Measurements from ENCODE around the gene GPRIN3. TPM values are rescaled to one million over a fixed set of nuclear protein-coding genes. Genes with fewer than 3 reads are reported as not detected.

The GPRIN3 gene
- total RNA-seq, 1 donor from 2014 or later, result 6.1 TPM

DNA sequence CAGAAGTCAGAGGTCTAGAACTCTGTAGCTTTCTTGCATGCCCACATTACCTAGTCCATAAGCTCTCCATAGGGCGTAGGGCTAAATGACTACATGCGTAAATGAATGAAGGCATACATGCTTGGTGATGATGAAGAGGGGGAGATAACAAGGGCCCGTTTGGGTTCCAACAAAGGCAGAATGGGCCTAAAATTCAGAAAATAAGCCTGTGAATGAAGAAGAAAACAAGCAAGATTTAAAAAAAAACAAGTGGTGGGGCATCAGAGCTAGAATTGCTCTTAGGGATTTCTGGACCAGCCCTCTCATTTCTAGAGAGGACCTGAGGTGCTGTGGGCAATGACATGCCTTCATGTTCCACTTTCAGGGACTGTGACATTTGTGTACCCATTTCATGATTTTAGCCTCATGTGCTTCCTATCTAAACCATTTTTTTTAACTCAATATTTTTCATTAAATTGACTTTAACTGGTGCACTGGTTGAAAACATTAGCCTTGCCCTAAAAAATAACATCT is 12.1 kb downstream of the GPRIN3 start:
- Histone ChIP-seq H3K27me3 (no peaks in the 10 kb centered on the region), H3K27ac (no peak overlapping the region), H3K4me1 (peaks cover 10% of the 10 kb centered on the region), H3K9me3 (no peaks in the 10 kb centered on the region), H3K36me3 (no peaks in the 10 kb centered on the region), H3K4me3 (no peak overlapping the region)
- TF ChIP-seq POLR2A (IDR thresholded peaks at IDR 0.05) (no peak), POLR2AphosphoS5 (IDR thresholded peaks at IDR 0.05; ENCODE audit: insufficient read depth in 1 of 2, low read depth in 1 of 2) (no peak)
- TF ChIP-seq, protein P1, sequence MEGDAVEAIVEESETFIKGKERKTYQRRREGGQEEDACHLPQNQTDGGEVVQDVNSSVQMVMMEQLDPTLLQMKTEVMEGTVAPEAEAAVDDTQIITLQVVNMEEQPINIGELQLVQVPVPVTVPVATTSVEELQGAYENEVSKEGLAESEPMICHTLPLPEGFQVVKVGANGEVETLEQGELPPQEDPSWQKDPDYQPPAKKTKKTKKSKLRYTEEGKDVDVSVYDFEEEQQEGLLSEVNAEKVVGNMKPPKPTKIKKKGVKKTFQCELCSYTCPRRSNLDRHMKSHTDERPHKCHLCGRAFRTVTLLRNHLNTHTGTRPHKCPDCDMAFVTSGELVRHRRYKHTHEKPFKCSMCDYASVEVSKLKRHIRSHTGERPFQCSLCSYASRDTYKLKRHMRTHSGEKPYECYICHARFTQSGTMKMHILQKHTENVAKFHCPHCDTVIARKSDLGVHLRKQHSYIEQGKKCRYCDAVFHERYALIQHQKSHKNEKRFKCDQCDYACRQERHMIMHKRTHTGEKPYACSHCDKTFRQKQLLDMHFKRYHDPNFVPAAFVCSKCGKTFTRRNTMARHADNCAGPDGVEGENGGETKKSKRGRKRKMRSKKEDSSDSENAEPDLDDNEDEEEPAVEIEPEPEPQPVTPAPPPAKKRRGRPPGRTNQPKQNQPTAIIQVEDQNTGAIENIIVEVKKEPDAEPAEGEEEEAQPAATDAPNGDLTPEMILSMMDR (IDR thresholded peaks at IDR 0.05), result no peak
- DNase-seq (ENCODE audit: extremely low spot score in 2 of 2), result no peak
- intact Hi-C loops (cut with DNase I), result no loop called here

DNA sequence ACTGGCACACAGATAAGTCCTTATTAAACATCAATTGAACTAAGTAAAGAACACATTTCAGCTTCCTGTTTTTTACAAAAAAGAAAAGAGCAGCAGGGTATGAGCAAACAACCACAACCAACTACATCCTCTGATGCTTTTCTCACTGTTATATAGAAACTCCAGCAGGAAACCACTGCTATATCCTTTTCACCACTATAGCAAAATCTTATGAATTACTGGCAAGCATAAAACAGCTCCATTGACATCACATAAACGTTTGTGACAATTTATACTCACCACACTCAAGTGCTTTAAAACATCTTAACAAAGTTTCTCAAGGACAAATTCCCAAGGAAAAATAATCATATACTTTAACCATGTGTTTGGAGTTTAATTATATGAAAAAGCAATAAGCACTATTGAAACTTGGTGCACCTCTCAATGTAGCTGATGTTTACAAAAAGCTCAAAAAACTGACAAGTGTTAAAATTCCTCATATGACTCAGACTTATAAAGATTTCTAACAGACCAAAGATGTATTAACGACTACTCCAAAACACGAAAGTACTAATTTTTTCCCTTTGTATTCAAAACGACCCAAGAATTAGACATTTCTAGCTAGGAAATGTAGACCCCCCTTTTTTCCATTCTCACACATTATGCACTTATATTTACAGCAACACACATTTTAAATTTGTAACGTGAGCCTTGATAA is 12.9 kb downstream of the GPRIN3 start:
- Histone ChIP-seq H3K4me3 (no peak overlapping the region), H3K36me3 (no peaks in the 10 kb centered on the region), H3K27ac (no peak overlapping the region), H3K27me3 (no peaks in the 10 kb centered on the region), H3K9me3 (no peaks in the 10 kb centered on the region), H3K4me1 (peaks cover 10% of the 10 kb centered on the region)
- intact Hi-C loops (cut with DNase I), result no loop called here
- TF ChIP-seq POLR2A (IDR thresholded peaks at IDR 0.05) (no peak), POLR2AphosphoS5 (IDR thresholded peaks at IDR 0.05; ENCODE audit: insufficient read depth in 1 of 2, low read depth in 1 of 2) (no peak)
- TF ChIP-seq, protein P1 (IDR thresholded peaks at IDR 0.05), result no peak
- DNase-seq (ENCODE audit: extremely low spot score in 2 of 2), result no peak

DNA sequence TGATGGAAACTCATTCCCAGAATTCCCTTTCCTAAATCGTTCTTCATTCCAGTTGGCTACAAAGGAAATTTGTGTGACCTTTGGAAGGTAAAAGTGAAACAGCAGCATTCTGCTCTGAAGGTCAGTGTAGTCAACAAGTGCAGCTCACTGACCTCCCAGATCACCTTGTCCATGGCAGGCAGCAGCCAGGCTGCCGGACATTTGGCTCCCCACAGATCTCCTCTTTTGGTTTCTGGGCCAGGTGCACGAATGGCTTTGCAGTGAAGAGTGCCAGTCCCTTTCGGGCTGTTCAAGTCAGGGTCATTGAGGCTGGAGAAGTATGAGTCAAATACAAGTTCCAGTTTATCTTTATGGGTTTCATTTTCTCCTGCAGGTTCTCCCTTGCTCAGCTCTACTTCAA is 14.3 kb downstream of the GPRIN3 start:
- no peaks in the 10 kb centered on the region for H3K9me3 ChIP-seq
- DNase-seq (ENCODE audit: extremely low spot score in 2 of 2), result no peak
- no peak for TF ChIP-seq POLR2A (IDR thresholded peaks at IDR 0.05)
- TF ChIP-seq POLR2AphosphoS5 (IDR thresholded peaks at IDR 0.05; ENCODE audit: insufficient read depth in 1 of 2, low read depth in 1 of 2), result no peak
- TF ChIP-seq, protein P1 (IDR thresholded peaks at IDR 0.05), result no peak
- intact Hi-C loops (cut with DNase I), result no loop called here
- no peak overlapping the region for H3K27ac ChIP-seq
- H3K36me3 ChIP-seq, result no peaks in the 10 kb centered on the region
- no peak overlapping the region for H3K4me3 ChIP-seq
- H3K4me1 ChIP-seq, result peaks cover 10% of the 10 kb centered on the region
- H3K27me3 ChIP-seq, result no peaks in the 10 kb centered on the region

DNA sequence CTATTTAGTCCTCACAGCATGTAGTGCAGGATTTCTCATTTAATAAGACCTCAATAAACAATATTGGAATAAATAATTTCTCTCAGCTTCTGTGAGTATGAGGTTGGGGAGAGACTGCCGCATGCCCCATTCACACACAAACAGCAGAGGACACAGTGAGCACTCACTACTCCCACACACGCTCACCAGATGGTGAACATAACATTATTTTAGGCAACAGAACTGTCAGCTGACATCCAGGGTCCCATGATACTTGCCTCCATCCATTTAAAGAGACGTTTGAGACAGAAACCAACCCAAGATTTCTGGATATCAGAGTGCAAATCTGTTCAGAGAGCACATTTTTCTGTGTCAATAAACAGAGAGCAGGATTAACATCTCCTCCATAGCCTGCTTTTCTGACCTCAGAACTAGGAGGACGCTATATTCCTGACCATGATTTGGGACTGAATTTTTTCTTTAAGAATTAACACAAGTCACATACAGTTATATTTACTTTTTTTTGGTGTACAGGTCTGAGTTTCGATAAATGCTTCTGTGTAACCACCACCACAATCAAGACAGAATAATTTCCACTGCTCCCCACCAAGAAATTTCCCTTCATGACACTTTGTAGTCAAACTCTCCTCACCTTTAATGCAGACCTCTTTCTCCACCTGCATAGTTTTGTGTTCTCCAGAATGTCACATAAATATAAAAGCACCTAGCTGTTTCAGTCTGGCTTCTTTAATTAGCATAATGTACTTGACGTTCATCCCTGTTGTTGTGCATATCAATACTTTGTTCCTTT is 16.7 kb downstream of the GPRIN3 start:
- H3K36me3 ChIP-seq, result no peaks in the 10 kb centered on the region
- H3K4me3 ChIP-seq, result no peak overlapping the region
- DNase-seq (ENCODE audit: extremely low spot score in 2 of 2), result no peak
- H3K9me3 ChIP-seq, result no peaks in the 10 kb centered on the region
- no peak overlapping the region for H3K27ac ChIP-seq
- no peak for TF ChIP-seq POLR2A (IDR thresholded peaks at IDR 0.05)
- TF ChIP-seq, protein P1 (IDR thresholded peaks at IDR 0.05), result no peak
- TF ChIP-seq POLR2AphosphoS5 (IDR thresholded peaks at IDR 0.05; ENCODE audit: insufficient read depth in 1 of 2, low read depth in 1 of 2), result no peak
- no peaks in the 10 kb centered on the region for H3K27me3 ChIP-seq
- intact Hi-C loops (cut with DNase I), result no loop called here
- H3K4me1 ChIP-seq, result peaks cover 10% of the 10 kb centered on the region

All from vagina (tissue), 2 donors.